ENCODE data around the gene MSRB3. TPM values are rescaled to one million over a fixed set of nuclear protein-coding genes. Genes with fewer than 3 reads are reported as not detected.
A peak's percentile ranks its signal among the peaks of the same experiment; 100 is the strongest.

MSRB3 gene
- total and polyA plus RNA-seq, 2 donors (not counting 1 experiment from before 2014, with no cell fraction given): 46.9 to 105 TPM

GRCh38 chr12:65302891-65303290, 24.4 kb downstream of the MSRB3 start:
- no peak overlapping the region for H3K9ac ChIP-seq (ENCODE audit: insufficient read depth, low read length)
- H3K36me3 ChIP-seq (ENCODE audit: control insufficient read depth, insufficient read depth, low read length): no peaks in the 10 kb centered on the region
- H3K27me3 ChIP-seq (ENCODE audit: control insufficient read depth, insufficient read depth, low read length): no peaks in the 10 kb centered on the region
- peaks cover 41% of the 10 kb centered on the region for H3K79me2 ChIP-seq (ENCODE audit: control insufficient read depth, insufficient read depth, low read length)
- H3K4me2 ChIP-seq (ENCODE audit: extremely low read depth, insufficient read depth, low read length): no peak overlapping the region
- peaks cover 12% of the 10 kb centered on the region for H3K4me1 ChIP-seq (ENCODE audit: control insufficient read depth, extremely low read depth, insufficient read depth, low read length)
- no peak overlapping the region for H3K4me3 ChIP-seq (replicated peaks in 1 of 4; ENCODE audit: control extremely low read depth in 1 of 4, insufficient read depth in 1 of 4, low read depth in 3 of 4, low read length in 4 of 4)
- H4K20me1 ChIP-seq (ENCODE audit: control insufficient read depth, extremely low read depth, insufficient read depth, low read length): no peaks in the 10 kb centered on the region
- H3K27ac ChIP-seq (ENCODE audit: insufficient read depth, low read length): no peak overlapping the region
- TF ChIP-seq CTCF (conservative IDR thresholded peaks at IDR 0.05 in 1 of 2, IDR thresholded peaks at IDR 0.05 in 1 of 2; ENCODE audit: low read depth in 1 of 2, low read length in 2 of 2) (no peak), EZH2 (IDR thresholded peaks at IDR 0.05; ENCODE audit: low read length, missing control alignments) (no peak)
- H3K9me3 ChIP-seq (ENCODE audit: control insufficient read depth, insufficient read depth, low read depth, low read length): no peaks in the 10 kb centered on the region
- no peak for DNase-seq (ENCODE audit: low read depth in 2 of 2)
- H2AFZ ChIP-seq (ENCODE audit: low read length): no peak overlapping the region

- no peaks in the 10 kb centered on the region for H3K36me3 ChIP-seq (ENCODE audit: control insufficient read depth, insufficient read depth, low read length)
- no peaks in the 10 kb centered on the region for H3K9me3 ChIP-seq (ENCODE audit: control insufficient read depth, insufficient read depth, low read depth, low read length)
- TF ChIP-seq CTCF (conservative IDR thresholded peaks at IDR 0.05 in 1 of 2, IDR thresholded peaks at IDR 0.05 in 1 of 2; ENCODE audit: low read depth in 1 of 2, low read length in 2 of 2) (no peak), EZH2 (IDR thresholded peaks at IDR 0.05; ENCODE audit: low read length, missing control alignments) (no peak)
- no peaks in the 10 kb centered on the region for H4K20me1 ChIP-seq (ENCODE audit: control insufficient read depth, extremely low read depth, insufficient read depth, low read length)
- no peak overlapping the region for H3K4me2 ChIP-seq (ENCODE audit: extremely low read depth, insufficient read depth, low read length)
- H3K27me3 ChIP-seq (ENCODE audit: control insufficient read depth, insufficient read depth, low read length): no peaks in the 10 kb centered on the region
- DNase-seq (ENCODE audit: low read depth in 2 of 2): peak in 1 of 2 donors; percentile 47
- peaks cover 14% of the 10 kb centered on the region for H3K4me1 ChIP-seq (ENCODE audit: control insufficient read depth, extremely low read depth, insufficient read depth, low read length)
- H3K79me2 ChIP-seq (ENCODE audit: control insufficient read depth, insufficient read depth, low read length): peaks cover 34% of the 10 kb centered on the region
- H3K4me3 ChIP-seq (replicated peaks in 1 of 4; ENCODE audit: control extremely low read depth in 1 of 4, insufficient read depth in 1 of 4, low read depth in 3 of 4, low read length in 4 of 4): no peak overlapping the region
- no peak overlapping the region for H2AFZ ChIP-seq (ENCODE audit: low read length)
- no peak overlapping the region for H3K9ac ChIP-seq (ENCODE audit: insufficient read depth, low read length)
- no peak overlapping the region for H3K27ac ChIP-seq (ENCODE audit: insufficient read depth, low read length)
Observed at GRCh38 chr12:65305346-65305950, 27.0 kb downstream of the MSRB3 start.

- Histone ChIP-seq H3K4me3 (replicated peaks in 1 of 4; ENCODE audit: control extremely low read depth in 1 of 4, insufficient read depth in 1 of 4, low read depth in 3 of 4, low read length in 4 of 4) (no peak overlapping the region), H3K4me2 (ENCODE audit: extremely low read depth, insufficient read depth, low read length) (peak overlapping the region; percentile 60)
Observed at GRCh38 chr12:65306366-65307168, 28.1 kb downstream of the MSRB3 start.

More at GRCh38 chr12:65306366-65307168, 28.1 kb downstream of the MSRB3 start:
- Histone ChIP-seq H3K27ac (ENCODE audit: insufficient read depth, low read length) (peak overlapping the region; percentile 35), H4K20me1 (ENCODE audit: control insufficient read depth, extremely low read depth, insufficient read depth, low read length) (no peaks in the 10 kb centered on the region), H3K79me2 (ENCODE audit: control insufficient read depth, insufficient read depth, low read length) (peaks cover 29% of the 10 kb centered on the region), H3K4me1 (ENCODE audit: control insufficient read depth, extremely low read depth, insufficient read depth, low read length) (peaks cover 14% of the 10 kb centered on the region), H3K9me3 (ENCODE audit: control insufficient read depth, insufficient read depth, low read depth, low read length) (no peaks in the 10 kb centered on the region), H3K9ac (ENCODE audit: insufficient read depth, low read length) (no peak overlapping the region), H3K27me3 (ENCODE audit: control insufficient read depth, insufficient read depth, low read length) (no peaks in the 10 kb centered on the region), H3K36me3 (ENCODE audit: control insufficient read depth, insufficient read depth, low read length) (no peaks in the 10 kb centered on the region), H2AFZ (ENCODE audit: low read length) (no peak overlapping the region)
- peak; percentile 70 to 73 for TF ChIP-seq CTCF (conservative IDR thresholded peaks at IDR 0.05 in 1 of 2, IDR thresholded peaks at IDR 0.05 in 1 of 2; ENCODE audit: low read depth in 1 of 2, low read length in 2 of 2)
- no peak for TF ChIP-seq EZH2 (IDR thresholded peaks at IDR 0.05; ENCODE audit: low read length, missing control alignments)
- peak; percentile 66 to 70 for DNase-seq (ENCODE audit: low read depth in 2 of 2)
